Activated naive CD8-positive, alpha-beta T cell treated with anti-CD3 and anti-CD28 coated beads for 36 hours (primary cell): ENCODE results near the gene HEXA. TPM values are rescaled to one million over a fixed set of nuclear protein-coding genes. Genes with fewer than 3 reads are reported as not detected.

Source experiments
- DNase-seq: peaks from one replicate; pipeline ENCODE4 v3.0.0; 2021
- H3K27ac Mint-ChIP-seq: one replicate; pipeline ENCODE4 v1.8.0; 2022; ENCODE audit warnings: mild to moderate bottlenecking, moderate library complexity, mixed read lengths
- H3K27me3 Mint-ChIP-seq: one replicate; pipeline ENCODE4 v1.8.0; 2022; ENCODE audit warnings: mild to moderate bottlenecking, mixed read lengths
- H3K36me3 Mint-ChIP-seq: one replicate; pipeline ENCODE4 v1.8.0; 2021; ENCODE audit warnings: mild to moderate bottlenecking, mixed read lengths
- H3K4me1 Mint-ChIP-seq: one replicate; pipeline ENCODE4 v1.8.0; 2021; ENCODE audit warnings: mixed read lengths
- H3K4me3 Mint-ChIP-seq: one replicate; pipeline ENCODE4 v1.8.0; 2022; ENCODE audit warnings: mild to moderate bottlenecking, moderate library complexity, mixed read lengths
- H3K9me3 Mint-ChIP-seq: one replicate; pipeline ENCODE4 v1.8.0; 2022; ENCODE audit warnings: mixed read lengths
- total RNA-seq, 2 experiments: library from RNA; stranded (reverse); gene quantifications; one replicate each; pipeline ENCODE4 v1.2.3, GENCODE V29; 2021

Gene HEXA
- total RNA-seq, 2 experiments from 2014 or later = 61.3 to 66.2 TPM

DNA sequence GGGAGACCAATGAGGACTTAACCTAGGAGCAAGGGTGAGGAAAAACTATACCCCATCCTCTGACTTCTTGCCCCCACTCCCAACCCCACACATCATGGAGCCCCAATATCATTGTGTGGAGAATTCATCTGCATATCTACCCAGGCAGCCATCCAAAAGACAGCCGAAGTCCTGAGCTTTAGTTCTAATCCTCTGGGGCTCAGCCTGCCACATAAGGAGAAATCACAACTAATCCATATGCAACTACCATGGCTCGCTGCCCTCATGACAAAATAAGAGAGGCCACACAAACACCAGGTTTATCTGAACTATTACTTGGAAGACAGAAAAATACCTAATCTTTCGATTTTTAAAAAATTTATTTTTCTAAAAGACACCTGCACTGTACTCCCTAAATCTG lies 17.7 kb downstream of the HEXA start:
- no peak overlapping the region for H3K27ac Mint-ChIP-seq
- no peak for DNase-seq
- no peaks in the 10 kb centered on the region for H3K27me3 Mint-ChIP-seq
- no peaks in the 10 kb centered on the region for H3K9me3 Mint-ChIP-seq
- no peak overlapping the region for H3K4me3 Mint-ChIP-seq
- no peaks in the 10 kb centered on the region for H3K36me3 Mint-ChIP-seq
- peaks cover 7% of the 10 kb centered on the region for H3K4me1 Mint-ChIP-seq

DNA sequence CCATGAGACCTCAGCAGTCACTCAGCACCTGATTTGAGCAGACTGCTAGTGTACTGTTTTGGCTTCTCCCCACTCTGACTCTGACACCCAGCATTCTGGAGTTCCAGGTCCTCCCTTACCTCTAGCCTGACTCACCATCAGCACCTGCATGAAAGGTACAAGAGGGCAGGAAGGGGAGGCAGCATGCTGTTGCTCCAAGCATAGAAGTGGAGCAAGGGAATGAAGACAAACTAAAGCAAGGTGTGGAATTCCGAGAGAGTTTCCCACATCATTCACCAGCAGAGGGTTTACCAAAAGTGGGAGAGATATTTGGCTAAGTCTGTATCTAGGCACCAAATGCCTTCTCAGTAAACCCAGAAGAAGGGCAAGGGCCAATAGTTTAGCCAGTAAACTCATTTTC lies 21.3 kb downstream of the HEXA start:
- no peak for DNase-seq
- Mint-ChIP-seq H3K4me1 (peaks cover 7% of the 10 kb centered on the region), H3K36me3 (peaks cover 4% of the 10 kb centered on the region), H3K27me3 (no peaks in the 10 kb centered on the region), H3K27ac (no peak overlapping the region), H3K4me3 (no peak overlapping the region), H3K9me3 (no peaks in the 10 kb centered on the region)

DNA sequence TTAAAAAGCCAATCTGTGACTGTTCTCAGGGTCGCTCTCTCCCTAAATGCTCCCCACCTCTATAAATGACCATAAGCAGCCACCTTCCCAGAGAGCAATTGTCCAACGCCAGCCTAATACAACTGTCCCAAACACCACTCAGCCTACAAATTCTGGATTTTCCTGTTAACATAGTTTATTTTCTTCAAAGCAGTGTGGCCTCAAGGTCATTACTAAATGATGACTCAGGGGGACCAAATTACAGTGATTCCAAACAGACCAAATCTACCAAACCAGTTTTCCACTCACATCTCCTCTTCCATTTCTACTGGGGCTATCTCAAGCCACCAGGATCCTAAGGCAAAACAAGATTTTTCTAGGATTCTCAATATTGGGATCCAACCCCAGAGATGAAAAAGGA lies 22.5 kb downstream of the HEXA start:
- DNase-seq = no peak
- no peaks in the 10 kb centered on the region for H3K27me3 Mint-ChIP-seq

DNA sequence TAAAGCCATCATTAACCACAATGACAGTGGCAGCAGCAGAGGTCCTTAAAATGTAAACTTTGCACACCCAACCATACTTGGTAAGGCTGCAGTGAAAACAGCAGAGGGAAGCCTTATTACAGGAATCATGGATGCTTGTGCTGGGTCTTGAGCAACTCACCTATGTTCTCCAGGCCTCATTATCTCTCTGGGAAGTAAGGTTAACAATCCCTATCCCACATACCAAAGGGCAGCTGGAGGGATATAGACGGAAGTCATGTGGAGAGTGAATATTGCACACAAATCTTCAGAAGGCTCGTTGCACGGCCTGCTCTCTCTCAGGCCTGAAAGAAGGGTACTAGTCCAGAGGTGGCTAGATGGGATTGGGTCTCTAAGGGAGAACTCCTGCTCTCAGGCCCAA lies 30.0 kb downstream of the HEXA start:
- no peak overlapping the region for H3K4me3 Mint-ChIP-seq
- H3K36me3 Mint-ChIP-seq = peaks cover 2% of the 10 kb centered on the region
- H3K27ac Mint-ChIP-seq = no peak overlapping the region
- DNase-seq = no peak
- H3K4me1 Mint-ChIP-seq = no peaks in the 10 kb centered on the region
- no peaks in the 10 kb centered on the region for H3K27me3 Mint-ChIP-seq
- no peaks in the 10 kb centered on the region for H3K9me3 Mint-ChIP-seq

More for the DNA sequence above, 22.5 kb downstream of the HEXA start:
- no peaks in the 10 kb centered on the region for H3K9me3 Mint-ChIP-seq
- H3K36me3 Mint-ChIP-seq = peaks cover 4% of the 10 kb centered on the region
- H3K27ac Mint-ChIP-seq = no peak overlapping the region
- no peak overlapping the region for H3K4me3 Mint-ChIP-seq
- no peaks in the 10 kb centered on the region for H3K4me1 Mint-ChIP-seq

DNA sequence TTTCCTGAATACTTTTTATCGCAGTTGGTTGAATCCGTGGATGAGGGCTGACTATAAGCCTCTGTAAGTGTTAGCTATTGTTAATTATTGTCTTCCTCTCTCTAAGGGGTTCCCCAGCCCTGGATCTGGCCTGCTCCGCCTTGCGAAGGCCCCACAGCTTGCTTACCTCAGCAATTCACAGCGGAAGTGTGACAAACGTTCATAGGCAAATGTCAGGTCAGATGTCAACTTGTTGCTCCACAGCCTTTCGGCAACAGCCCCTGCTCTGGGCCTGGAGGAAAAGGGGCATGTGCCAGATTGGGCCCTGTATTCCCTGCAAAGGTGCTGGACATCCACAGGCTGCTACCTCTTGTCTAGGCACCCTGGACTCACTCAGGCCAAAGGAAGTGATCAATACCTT lies 30.5 kb downstream of the HEXA start:
- Mint-ChIP-seq H3K27me3 (no peaks in the 10 kb centered on the region), H3K4me1 (no peaks in the 10 kb centered on the region), H3K36me3 (peaks cover 2% of the 10 kb centered on the region), H3K9me3 (no peaks in the 10 kb centered on the region), H3K4me3 (no peak overlapping the region), H3K27ac (no peak overlapping the region)
- no peak for DNase-seq

DNA sequence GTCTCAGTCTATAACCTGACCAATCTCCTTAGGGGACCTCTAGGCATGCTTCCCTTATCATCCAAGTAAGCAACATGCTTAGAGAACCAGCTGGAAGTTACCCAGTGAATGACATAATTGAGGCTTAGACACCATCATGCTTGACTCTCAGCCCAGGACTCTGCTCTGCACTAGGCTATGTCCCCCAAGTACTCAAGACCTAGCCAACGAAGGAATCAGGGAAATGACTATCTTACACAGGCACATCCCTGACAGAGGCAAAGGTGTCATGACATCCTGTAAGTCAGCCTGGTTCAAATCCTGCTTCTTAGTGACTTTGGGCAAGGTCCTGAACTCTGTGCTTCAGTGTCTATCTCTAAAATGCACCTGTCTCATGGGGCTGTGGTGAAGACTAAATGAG lies 31.2 kb downstream of the HEXA start:
- no peaks in the 10 kb centered on the region for H3K4me1 Mint-ChIP-seq
- H3K9me3 Mint-ChIP-seq = no peaks in the 10 kb centered on the region
- no peaks in the 10 kb centered on the region for H3K27me3 Mint-ChIP-seq
- peaks cover 4% of the 10 kb centered on the region for H3K36me3 Mint-ChIP-seq
- no peak overlapping the region for H3K4me3 Mint-ChIP-seq
- DNase-seq = no peak
- no peak overlapping the region for H3K27ac Mint-ChIP-seq

DNA sequence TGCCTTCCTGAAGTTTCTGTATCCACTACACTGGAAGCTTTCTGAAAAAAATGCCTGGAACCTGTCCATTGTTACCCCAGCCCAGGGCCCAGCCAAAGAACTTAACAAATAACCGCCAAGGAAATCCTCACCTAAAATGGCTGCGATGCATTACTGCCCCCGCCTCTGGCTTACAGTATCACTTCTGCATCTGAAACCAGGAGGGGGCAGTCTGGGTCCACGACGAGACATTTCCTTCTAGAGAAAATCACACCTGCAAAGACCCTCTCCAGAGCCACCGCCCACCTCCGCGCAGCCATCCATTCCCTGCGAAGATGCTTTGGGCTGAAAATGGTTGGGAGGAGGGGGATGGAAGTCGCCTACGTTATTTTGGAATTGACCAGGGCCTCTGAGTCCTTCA lies 33.4 kb downstream of the HEXA start:
- Mint-ChIP-seq H3K27ac (no peak overlapping the region), H3K4me3 (no peak overlapping the region), H3K36me3 (peaks cover 11% of the 10 kb centered on the region), H3K27me3 (no peaks in the 10 kb centered on the region), H3K4me1 (no peaks in the 10 kb centered on the region), H3K9me3 (no peaks in the 10 kb centered on the region)
- peak; percentile 30 for DNase-seq

DNA sequence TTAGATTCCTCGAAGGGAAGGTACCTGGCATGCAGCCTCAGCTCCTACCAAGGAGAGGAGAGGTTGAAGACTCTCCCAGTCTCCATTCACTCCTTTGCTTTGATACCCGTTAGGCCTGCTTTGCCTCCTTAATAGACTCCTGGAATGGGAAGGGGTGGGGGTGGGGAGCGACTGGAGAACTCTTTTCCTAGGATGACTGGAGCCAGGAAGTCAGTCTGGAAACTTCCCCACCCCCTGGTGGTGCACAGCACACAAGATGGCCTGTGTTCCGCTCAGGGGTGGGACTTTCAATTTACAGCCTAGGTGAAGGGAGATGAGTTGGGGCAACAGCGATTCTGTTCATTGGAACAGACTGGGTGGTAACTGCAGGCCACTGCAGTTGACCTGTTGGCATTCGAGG lies 34.5 kb downstream of the HEXA start:
- H3K27ac Mint-ChIP-seq = no peak overlapping the region
- H3K9me3 Mint-ChIP-seq = no peaks in the 10 kb centered on the region
- no peak overlapping the region for H3K4me3 Mint-ChIP-seq
- no peaks in the 10 kb centered on the region for H3K27me3 Mint-ChIP-seq
- no peaks in the 10 kb centered on the region for H3K4me1 Mint-ChIP-seq
- peaks cover 10% of the 10 kb centered on the region for H3K36me3 Mint-ChIP-seq
- DNase-seq = no peak

DNA sequence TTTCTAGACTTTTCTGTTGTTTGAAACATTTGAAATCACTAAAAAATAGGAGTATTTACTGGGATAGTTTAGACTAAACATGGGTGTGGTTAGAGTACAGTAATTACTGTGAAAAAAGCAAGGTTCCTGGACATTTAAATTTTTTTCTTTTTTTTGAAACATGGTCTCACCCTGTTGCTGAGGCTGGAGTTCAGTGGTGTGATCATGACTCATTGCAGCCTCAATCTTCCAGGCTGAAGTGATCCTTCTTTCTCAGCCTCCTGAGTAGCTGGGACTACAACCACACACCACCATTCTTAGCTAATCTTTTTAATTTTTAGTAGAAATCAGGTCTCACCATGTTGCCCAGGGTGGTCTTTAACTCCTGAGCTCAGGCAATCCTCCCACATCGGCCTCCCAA lies 35.4 kb downstream of the HEXA start:
- no peak overlapping the region for H3K4me3 Mint-ChIP-seq
- peaks cover 11% of the 10 kb centered on the region for H3K36me3 Mint-ChIP-seq

DNA sequence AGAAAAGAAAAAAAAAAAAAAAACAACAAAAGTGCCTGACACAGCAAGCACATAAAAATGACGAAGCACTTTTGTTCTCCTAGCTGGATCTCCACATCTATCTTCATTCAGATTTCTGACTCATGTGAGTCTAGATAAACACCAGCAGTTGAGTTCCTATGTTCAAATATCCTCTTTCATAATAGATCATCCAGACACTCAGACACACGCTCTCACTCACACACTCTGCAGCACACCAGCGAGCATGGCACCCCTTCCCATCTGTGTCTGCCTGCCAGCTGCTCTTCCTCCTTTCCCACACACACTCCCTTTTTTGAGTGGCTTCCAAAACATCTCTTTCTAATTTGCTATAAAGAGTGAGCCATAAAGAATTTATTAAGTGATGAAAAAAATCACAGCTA lies 36.0 kb downstream of the HEXA start:
- Mint-ChIP-seq H3K36me3 (peaks cover 16% of the 10 kb centered on the region), H3K4me1 (no peaks in the 10 kb centered on the region), H3K27ac (no peak overlapping the region), H3K9me3 (no peaks in the 10 kb centered on the region), H3K27me3 (no peaks in the 10 kb centered on the region), H3K4me3 (no peak overlapping the region)
- DNase-seq = no peak

More for the DNA sequence above, 35.4 kb downstream of the HEXA start:
- H3K9me3 Mint-ChIP-seq = no peaks in the 10 kb centered on the region
- no peak for DNase-seq
- no peaks in the 10 kb centered on the region for H3K27me3 Mint-ChIP-seq
- H3K4me1 Mint-ChIP-seq = no peaks in the 10 kb centered on the region
- H3K27ac Mint-ChIP-seq = no peak overlapping the region

DNA sequence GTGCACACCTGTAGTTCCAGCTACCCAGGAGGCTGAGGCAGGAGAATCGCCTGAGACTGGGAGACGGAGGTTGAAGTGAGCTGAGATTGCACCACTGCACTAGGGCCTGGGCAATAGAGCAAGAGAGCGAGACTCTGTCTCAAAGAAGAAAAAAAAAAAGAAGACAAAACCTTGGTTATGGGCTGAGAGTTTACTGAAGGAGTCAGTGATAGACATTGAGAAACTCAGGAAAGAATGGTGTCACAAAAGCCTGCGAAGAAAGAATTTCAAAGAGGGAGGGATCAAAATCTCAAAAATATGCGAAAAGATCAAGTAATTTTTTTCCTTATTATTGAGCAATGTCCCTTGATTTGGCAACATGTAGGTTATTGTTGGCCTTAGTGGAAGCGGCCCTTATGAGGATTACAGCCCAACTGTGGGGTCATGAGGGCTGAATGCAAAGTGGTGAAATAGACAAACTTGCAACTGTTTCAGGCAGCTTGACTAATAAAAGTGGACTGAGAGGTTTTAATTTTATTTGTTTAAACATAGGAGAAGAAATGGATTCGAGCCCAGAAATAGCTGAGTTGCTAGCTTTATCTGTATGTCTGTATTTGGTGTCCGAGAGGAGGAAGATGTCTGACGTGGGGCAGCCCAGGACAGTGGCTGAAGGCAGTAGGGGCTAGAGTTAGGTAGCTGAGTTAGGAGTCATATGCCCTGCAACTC lies 37.0 kb downstream of the HEXA start:
- DNase-seq = no peak
- peaks cover 21% of the 10 kb centered on the region for H3K36me3 Mint-ChIP-seq
- no peak overlapping the region for H3K4me3 Mint-ChIP-seq
- no peaks in the 10 kb centered on the region for H3K4me1 Mint-ChIP-seq
- no peak overlapping the region for H3K27ac Mint-ChIP-seq
- no peaks in the 10 kb centered on the region for H3K9me3 Mint-ChIP-seq
- H3K27me3 Mint-ChIP-seq = no peaks in the 10 kb centered on the region

DNA sequence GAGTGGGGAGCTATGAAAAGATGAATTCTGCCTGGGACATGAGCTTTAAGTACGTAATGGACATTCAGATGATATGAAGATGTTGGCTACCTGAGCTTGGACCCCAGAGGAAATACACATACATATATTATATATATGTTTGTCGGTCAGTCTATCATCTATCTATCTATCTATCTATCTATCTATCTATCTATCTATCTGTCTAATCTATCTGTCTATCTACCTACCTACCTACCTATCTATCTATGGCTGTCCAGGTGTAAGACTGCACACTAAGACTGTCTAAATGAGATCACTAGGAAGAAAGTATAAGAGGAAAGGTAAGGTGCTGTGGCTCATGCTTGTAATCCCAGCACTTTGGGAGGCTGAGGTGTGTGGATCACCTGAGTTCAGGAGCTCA lies 37.7 kb downstream of the HEXA start:
- H3K27me3 Mint-ChIP-seq = no peaks in the 10 kb centered on the region
- H3K9me3 Mint-ChIP-seq = no peaks in the 10 kb centered on the region
- DNase-seq = no peak

DNA sequence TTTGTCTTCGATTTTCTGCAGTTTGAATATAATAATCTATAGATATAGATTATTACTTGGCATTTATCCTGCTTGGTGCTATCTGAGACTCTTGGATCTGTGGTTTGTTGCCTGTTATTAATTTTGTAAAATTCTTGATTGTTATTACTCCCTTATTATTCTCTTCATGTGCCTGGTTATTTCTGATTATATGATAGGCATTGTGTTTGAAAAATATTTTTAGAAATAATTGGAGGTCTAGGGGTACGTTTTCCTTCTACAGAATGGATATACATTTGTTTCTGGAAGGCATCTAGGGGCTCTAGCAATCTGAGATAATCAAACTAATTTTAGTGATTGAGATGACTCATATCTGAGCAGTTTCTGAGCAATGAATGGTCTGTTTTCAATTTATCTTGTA lies 41.0 kb downstream of the HEXA start:
- DNase-seq = no peak
- Mint-ChIP-seq H3K27me3 (no peaks in the 10 kb centered on the region), H3K4me1 (no peaks in the 10 kb centered on the region), H3K27ac (no peak overlapping the region), H3K4me3 (no peak overlapping the region), H3K36me3 (peaks cover 20% of the 10 kb centered on the region), H3K9me3 (no peaks in the 10 kb centered on the region)

More for the DNA sequence above, 37.7 kb downstream of the HEXA start:
- no peaks in the 10 kb centered on the region for H3K4me1 Mint-ChIP-seq
- H3K4me3 Mint-ChIP-seq = no peak overlapping the region
- H3K36me3 Mint-ChIP-seq = peaks cover 21% of the 10 kb centered on the region
- no peak overlapping the region for H3K27ac Mint-ChIP-seq

DNA sequence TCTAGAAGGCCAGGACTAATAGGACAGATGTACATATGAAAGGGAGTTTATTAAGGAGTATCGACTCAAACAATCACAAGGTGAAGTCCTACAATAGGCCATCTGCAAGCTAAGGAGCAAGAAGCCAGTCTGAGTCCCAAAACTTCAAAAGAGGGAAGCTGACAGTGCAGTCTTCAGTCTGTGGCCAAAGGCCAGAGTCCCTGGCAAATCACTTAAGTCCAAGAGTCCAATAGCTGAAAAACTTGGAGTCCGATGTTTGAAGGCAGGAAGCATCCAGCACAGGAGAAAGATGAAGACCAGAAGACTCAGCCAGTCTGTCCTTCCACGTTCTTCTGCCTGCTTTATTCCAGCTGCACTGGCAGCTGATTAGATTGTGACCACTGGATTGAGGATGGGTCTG lies 44.8 kb downstream of the HEXA start:
- no peaks in the 10 kb centered on the region for H3K9me3 Mint-ChIP-seq
- no peaks in the 10 kb centered on the region for H3K27me3 Mint-ChIP-seq
- H3K4me1 Mint-ChIP-seq = no peaks in the 10 kb centered on the region
- H3K27ac Mint-ChIP-seq = no peak overlapping the region
- no peak for DNase-seq
- no peak overlapping the region for H3K4me3 Mint-ChIP-seq
- peaks cover 28% of the 10 kb centered on the region for H3K36me3 Mint-ChIP-seq

DNA sequence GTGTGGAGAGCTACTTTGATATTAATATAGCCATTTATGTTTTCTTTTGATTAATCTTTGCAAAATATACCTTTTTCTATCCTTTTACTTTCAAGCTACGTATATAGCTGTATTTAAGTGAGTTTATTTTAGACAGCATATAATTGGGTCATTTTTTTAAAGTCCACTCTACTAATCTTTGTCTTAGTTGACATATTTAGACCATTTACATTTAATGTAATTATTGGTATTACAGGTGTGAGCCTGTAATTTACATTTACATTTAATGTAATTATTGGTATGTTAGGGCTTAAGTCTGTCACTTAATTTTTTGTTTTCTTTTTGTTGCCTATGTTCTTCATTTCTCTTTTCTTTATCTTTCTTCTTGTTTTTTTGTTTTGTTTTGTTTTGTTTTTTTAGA lies 52.1 kb downstream of the HEXA start:
- no peak for DNase-seq
- Mint-ChIP-seq H3K27me3 (peaks cover 6% of the 10 kb centered on the region), H3K4me1 (peaks cover 8% of the 10 kb centered on the region), H3K4me3 (no peak overlapping the region), H3K9me3 (peaks cover 10% of the 10 kb centered on the region), H3K27ac (no peak overlapping the region), H3K36me3 (peaks cover 24% of the 10 kb centered on the region)

DNA sequence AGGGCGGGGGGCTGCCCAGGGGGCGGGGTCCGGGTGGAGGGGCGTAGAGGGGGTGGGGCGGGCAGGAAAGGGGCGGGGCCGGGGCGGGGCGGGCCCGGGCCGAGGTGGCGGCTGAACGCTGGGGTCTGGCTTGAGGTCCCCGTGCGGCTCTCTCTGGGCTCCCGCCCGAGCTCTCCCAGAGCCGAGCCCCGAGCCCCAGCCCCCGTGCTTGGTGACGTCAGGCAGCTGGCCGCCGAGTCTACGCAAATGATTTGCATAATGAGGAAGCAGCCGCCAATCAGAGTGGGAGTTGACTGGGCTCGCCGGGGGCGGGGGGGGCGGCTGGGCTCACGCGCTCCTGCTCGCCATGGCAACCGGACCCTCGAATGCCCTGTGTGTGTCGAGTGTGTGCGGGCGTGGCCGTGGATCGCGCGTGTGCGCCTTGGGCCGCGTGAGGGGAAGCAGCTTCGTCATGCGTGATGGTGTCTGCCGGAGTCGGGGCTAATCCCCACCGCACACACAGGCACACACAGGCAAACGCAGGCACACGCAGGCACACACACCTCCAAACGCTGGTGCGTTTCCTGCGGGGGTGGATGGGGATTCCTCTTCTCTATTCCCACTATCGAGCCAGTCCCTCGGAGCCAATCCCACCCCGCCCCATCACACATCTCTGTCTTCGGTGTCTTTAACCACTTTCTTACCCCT lies 55.7 kb downstream of the HEXA start, which contains the start of gene CELF6:
Gene CELF6, minus strand, starts transcription at position 173 of the 687 bp plus-strand sequence. CDS start 283 bp downstream, outside the sequence.
- no peak within 1 kb of the TSS for H3K27ac Mint-ChIP-seq
- H3K27me3 Mint-ChIP-seq = peaks cover 10% of the 10 kb centered on the region
- DNase-seq = peak; percentile 74
- H3K4me1 Mint-ChIP-seq = peaks cover 8% of the 10 kb centered on the region
- H3K9me3 Mint-ChIP-seq = peaks cover 10% of the 10 kb centered on the region
- peak within 1 kb of the TSS; percentile 70 for H3K4me3 Mint-ChIP-seq
- H3K36me3 Mint-ChIP-seq = peaks cover 12% of the 10 kb centered on the region
